GM18907 (cell line): ENCODE data around the gene ARHGEF18.

Experiments used
- ATAC-seq: cut with Tn5 transposase; IDR thresholded peaks from one replicate; pipeline ENCODE4 v1.9.1; 2021; ENCODE audit warnings: mild to moderate bottlenecking, moderate library complexity; ENCODE audit not compliant: unreplicated experiment

ARHGEF18 gene

GRCh38 chr19:7381073-7381390, 32.3 kb downstream of the ARHGEF18 start:
- ATAC-seq: no peak

- ATAC-seq: no peak
Measured at GRCh38 chr19:7382694-7383093, 34.0 kb downstream of the ARHGEF18 start.

DNA sequence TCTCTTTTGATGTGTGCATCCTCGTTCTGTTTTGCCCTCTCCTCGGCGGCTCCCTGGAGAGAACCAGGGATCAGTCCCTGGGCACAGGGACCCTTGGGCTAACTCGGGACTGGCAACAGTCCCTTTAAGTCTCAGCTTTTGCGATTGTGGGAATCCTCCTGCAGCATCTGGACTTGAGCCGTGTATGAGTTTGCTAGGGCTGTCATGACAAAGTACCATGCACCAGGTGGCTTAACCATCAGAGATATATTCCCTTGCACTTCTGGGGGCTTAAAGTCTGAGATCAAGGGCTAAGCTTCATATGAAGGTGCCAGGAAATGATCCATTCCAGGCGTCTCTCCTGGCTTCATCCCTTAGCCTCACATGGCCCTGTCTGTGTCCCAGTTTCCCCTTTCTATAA, 34.5 kb downstream of the ARHGEF18 start:
- no peak for ATAC-seq

GRCh38 chr19:7385062-7385461, 36.3 kb downstream of the ARHGEF18 start:
- no peak for ATAC-seq

GRCh38 chr19:7386308-7386707, 37.6 kb downstream of the ARHGEF18 start:
- no peak for ATAC-seq

DNA sequence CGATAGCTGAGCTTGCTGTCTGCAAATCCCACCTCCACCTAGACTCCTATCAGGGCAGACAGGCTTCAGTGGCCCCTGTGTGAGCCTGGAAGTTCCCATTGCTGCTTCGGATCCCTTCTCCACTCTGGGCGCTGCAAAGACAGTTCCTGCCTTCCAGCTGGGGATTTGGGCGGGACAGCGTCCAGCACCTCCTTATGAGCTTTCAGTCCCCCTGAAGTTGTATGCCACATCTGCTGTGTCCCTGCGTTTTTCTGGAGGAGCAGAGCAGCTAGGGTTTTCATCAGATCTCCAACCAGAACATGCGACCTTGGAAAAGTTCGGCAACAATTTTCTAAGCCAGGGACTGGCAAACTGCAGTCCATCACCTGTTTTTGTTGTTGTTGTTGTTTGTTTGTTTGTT, 38.0 kb downstream of the ARHGEF18 start:
- no peak for ATAC-seq

GRCh38 chr19:7391218-7391670, 42.5 kb downstream of the ARHGEF18 start:
- ATAC-seq: no peak

GRCh38 chr19:7393459-7393858, 44.7 kb downstream of the ARHGEF18 start:
- ATAC-seq: no peak

GRCh38 chr19:7393939-7394730, 45.4 kb downstream of the ARHGEF18 start:
- ATAC-seq: no peak

- ATAC-seq: peak; percentile 66
Measured at GRCh38 chr19:7394731-7395359, 46.1 kb downstream of the ARHGEF18 start.

- peak; percentile 35 for ATAC-seq
Measured at GRCh38 chr19:7395360-7396066, 46.8 kb downstream of the ARHGEF18 start.

GRCh38 chr19:7397687-7398086, 49.0 kb downstream of the ARHGEF18 start:
- ATAC-seq: no peak
